Measurements from ENCODE around the gene CFDP1. TPM values are rescaled to one million over a fixed set of nuclear protein-coding genes. Genes with fewer than 3 reads are reported as not detected.
"Not testable (repeated sequence)": the region's sequence is repeated elsewhere in the genome, so short reads cannot be mapped to it uniquely, and the experiment has no call there.

CFDP1 gene
- total RNA-seq, 1 donor from 2014 or later, result 59.7 TPM

DNA sequence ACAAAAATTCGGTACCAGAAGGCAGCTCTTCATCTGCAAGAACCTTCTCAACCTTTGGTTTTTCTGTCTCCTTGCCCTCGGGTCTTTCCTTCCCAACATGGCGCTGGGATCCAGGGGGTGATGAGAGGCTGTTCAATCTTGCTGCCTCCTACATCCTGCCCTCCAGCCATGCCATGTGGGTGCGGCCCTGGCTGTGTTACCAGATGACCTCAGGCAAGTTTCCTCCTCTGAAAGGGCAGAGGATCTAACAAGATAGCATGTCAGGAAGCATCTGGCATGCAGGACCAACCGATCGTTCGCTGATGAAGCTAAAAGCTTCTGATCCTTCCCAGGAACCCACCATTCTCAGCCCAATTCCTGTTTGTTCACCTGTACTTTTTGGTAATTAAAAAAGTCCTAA lies 145.1 kb downstream of the CFDP1 start:
- Histone ChIP-seq H3K4me3 (ENCODE audit: low read depth, low read length) (no peak overlapping the region), H3K36me3 (ENCODE audit: control insufficient read depth, insufficient read depth, low read length) (no peaks in the 10 kb centered on the region), H3K27me3 (ENCODE audit: control insufficient read depth, insufficient read depth, low read length) (no peaks in the 10 kb centered on the region)
- TF ChIP-seq, protein P1, sequence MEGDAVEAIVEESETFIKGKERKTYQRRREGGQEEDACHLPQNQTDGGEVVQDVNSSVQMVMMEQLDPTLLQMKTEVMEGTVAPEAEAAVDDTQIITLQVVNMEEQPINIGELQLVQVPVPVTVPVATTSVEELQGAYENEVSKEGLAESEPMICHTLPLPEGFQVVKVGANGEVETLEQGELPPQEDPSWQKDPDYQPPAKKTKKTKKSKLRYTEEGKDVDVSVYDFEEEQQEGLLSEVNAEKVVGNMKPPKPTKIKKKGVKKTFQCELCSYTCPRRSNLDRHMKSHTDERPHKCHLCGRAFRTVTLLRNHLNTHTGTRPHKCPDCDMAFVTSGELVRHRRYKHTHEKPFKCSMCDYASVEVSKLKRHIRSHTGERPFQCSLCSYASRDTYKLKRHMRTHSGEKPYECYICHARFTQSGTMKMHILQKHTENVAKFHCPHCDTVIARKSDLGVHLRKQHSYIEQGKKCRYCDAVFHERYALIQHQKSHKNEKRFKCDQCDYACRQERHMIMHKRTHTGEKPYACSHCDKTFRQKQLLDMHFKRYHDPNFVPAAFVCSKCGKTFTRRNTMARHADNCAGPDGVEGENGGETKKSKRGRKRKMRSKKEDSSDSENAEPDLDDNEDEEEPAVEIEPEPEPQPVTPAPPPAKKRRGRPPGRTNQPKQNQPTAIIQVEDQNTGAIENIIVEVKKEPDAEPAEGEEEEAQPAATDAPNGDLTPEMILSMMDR (IDR thresholded peaks at IDR 0.05; ENCODE audit: insufficient read depth, low read length, poor library complexity, severe bottlenecking), result no peak
- DNase-seq (ENCODE audit: low read depth), result no peak

DNA sequence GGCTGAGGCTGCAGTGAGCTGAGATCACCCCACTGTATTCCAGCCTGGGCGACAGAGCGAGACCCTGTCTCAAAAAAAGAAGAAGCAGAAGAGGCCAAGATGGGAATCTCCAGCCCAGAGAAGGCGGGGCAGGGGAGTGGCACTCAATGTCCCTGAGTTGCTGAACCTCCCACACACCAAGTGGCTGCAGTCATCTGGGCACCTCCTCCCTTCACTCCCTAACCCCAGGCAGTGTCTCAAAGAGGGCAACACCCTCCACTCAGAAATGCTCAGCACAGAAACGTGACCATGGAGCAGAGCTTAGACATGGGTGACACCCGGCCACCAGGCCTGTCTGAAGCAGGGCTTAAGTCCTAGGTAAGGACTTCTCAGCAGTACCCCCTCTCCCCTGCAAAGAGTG lies 145.6 kb downstream of the CFDP1 start:
- DNase-seq (ENCODE audit: low read depth), result no peak
- Histone ChIP-seq H3K4me3 (ENCODE audit: low read depth, low read length) (no peak overlapping the region), H3K36me3 (ENCODE audit: control insufficient read depth, insufficient read depth, low read length) (no peaks in the 10 kb centered on the region), H3K27me3 (ENCODE audit: control insufficient read depth, insufficient read depth, low read length) (no peaks in the 10 kb centered on the region)
- TF ChIP-seq, protein P1 (IDR thresholded peaks at IDR 0.05; ENCODE audit: insufficient read depth, low read length, poor library complexity, severe bottlenecking), result no peak

DNA sequence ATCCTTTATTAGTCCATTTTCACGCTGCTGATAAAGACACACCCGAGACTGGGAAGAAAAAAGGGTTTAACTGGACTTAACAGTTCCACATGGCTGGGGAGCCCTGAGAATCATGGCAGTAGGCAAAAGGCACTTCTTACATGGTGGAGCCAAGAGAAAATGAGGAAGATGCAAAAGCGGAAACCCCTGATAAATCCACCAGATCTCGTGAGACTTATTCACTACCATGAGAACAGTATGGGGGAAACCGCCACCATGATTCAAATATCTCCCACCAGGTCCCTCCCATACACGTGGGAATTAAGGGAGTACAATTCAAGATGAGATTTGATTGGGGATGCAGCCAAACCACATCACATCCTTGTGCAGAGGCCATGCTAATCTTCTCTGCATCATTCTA lies 146.9 kb downstream of the CFDP1 start:
- H3K4me3 ChIP-seq (ENCODE audit: low read depth, low read length), result no peak overlapping the region
- no peak for DNase-seq (ENCODE audit: low read depth)
- H3K27me3 ChIP-seq (ENCODE audit: control insufficient read depth, insufficient read depth, low read length), result no peaks in the 10 kb centered on the region
- no peaks in the 10 kb centered on the region for H3K36me3 ChIP-seq (ENCODE audit: control insufficient read depth, insufficient read depth, low read length)
- TF ChIP-seq, protein P1 (IDR thresholded peaks at IDR 0.05; ENCODE audit: insufficient read depth, low read length, poor library complexity, severe bottlenecking), result no peak

DNA sequence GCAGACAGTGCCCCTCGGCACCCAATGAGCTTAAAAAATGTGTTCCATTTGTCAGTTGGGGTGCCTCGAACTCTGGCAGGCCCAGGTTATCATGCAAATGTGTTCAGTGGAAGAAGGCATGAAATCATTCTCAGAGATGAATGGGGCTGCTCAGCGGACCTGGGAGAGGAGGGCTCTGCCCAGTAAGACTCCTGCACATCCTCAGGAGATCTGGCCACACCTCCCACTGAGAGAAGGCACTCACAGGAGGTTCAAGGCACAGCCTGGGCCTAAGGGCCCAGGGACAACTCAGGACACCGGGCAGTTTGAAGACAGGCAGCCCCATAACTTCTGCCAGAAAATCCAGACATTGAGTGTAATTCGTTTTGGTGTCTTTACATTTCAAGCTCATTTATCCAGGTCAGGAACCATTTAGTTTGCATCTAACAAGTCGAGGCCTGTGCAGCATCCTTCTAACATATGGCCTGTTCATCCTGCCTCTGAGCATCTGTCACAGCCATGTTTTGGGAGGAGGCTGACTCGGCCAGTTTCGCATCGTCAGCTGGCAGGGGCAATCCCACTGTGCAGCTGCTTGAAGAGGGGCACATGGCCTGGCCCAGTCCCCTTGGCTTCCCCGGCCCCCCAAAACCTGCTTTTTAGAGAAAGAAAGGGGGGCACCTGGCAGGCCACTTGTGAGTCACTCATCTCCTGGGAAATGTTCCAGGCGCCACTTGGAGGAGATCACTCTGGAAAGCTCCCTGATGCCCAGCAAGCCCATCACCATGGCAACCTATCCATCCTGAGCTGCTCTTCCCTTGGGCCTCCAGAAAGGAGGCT lies 150.6 kb downstream of the CFDP1 start:
- Histone ChIP-seq H3K4me3 (ENCODE audit: low read depth, low read length) (no peak overlapping the region), H3K36me3 (ENCODE audit: control insufficient read depth, insufficient read depth, low read length) (no peaks in the 10 kb centered on the region), H3K27me3 (ENCODE audit: control insufficient read depth, insufficient read depth, low read length) (no peaks in the 10 kb centered on the region)
- no peak for DNase-seq (ENCODE audit: low read depth)
- TF ChIP-seq, protein P1 (IDR thresholded peaks at IDR 0.05; ENCODE audit: insufficient read depth, low read length, poor library complexity, severe bottlenecking), result no peak

DNA sequence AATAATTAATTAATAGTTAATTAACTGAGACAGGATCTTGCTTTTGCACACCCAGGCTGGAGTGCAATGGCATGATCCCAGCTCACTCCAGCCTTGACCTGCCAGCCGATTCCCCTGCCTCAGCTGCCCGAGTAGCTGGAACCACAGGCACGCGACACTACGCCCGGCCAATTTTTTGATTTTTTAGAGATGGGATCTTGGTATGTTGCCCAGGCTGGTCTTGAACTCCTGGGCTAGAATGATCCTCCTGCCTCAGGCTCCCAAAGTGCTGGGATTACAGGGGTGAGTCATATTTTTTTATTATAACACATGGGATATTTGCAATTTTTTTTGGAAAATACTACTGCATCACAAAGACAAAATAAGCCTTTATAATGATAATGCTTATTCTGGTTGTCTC lies 151.5 kb downstream of the CFDP1 start:
- DNase-seq (ENCODE audit: low read depth), result no peak
- TF ChIP-seq, protein P1 (IDR thresholded peaks at IDR 0.05; ENCODE audit: insufficient read depth, low read length, poor library complexity, severe bottlenecking), result no peak

DNA sequence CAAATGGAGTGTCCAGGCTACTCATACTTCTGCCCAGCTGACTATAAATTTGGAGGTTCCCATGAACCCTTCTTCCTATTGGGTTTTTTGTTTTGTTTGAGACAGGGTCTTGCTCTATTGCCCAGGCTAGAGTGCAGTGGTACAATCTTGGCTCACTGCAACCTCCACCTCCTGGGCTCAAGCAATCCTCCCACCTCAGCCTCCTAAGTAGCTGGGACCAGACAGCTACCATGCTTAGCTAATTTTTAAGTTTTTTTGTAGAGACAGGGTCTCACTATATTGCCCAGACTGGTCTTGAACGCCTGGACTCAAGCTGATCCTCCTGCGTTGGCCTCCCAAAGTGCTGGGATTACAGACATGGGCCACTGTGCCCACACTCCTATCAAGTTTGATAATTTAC lies 152.3 kb downstream of the CFDP1 start:
- DNase-seq (ENCODE audit: low read depth); H3K4me3 ChIP-seq (ENCODE audit: low read depth, low read length); H3K27me3 ChIP-seq (ENCODE audit: control insufficient read depth, insufficient read depth, low read length); H3K36me3 ChIP-seq (ENCODE audit: control insufficient read depth, insufficient read depth, low read length): not testable (repeated sequence)

More for the DNA sequence above, 151.5 kb downstream of the CFDP1 start:
- Histone ChIP-seq H3K4me3 (ENCODE audit: low read depth, low read length) (no peak overlapping the region), H3K36me3 (ENCODE audit: control insufficient read depth, insufficient read depth, low read length) (no peaks in the 10 kb centered on the region), H3K27me3 (ENCODE audit: control insufficient read depth, insufficient read depth, low read length) (no peaks in the 10 kb centered on the region)

Data from kidney epithelial cell (primary cell).